Stomach smooth muscle (tissue), 2 donors: ENCODE measurements around the gene C1QL1.
A peak's percentile ranks its signal among the peaks of the same experiment; 100 is the strongest.

Source experiments
- H3K27ac ChIP-seq: one replicate; pipeline ENCODE4 v1.7.0; 2013; ENCODE audit warnings: mild to moderate bottlenecking, low read length, inconsistent platforms
- H3K27me3 ChIP-seq, 2 donors: one replicate each; pipeline ENCODE4 v1.7.0; 2013; ENCODE audit warnings: low read length in 2 of 2; ENCODE audit not compliant: insufficient read depth in 2 of 2, control insufficient read depth in 1 of 2
- H3K36me3 ChIP-seq, 2 donors: one replicate each; pipeline ENCODE4 v1.7.0; 2013; ENCODE audit warnings: low read length in 2 of 2; ENCODE audit not compliant: control insufficient read depth in 2 of 2, insufficient read depth in 2 of 2
- H3K4me1 ChIP-seq: one replicate; pipeline ENCODE4 v1.7.0; 2013; ENCODE audit warnings: low read length; ENCODE audit not compliant: control insufficient read depth, insufficient read depth
- H3K4me3 ChIP-seq, 2 donors: one replicate each; pipeline ENCODE4 v1.7.0; 2013; ENCODE audit warnings: low read length in 2 of 2
- H3K9ac ChIP-seq, 2 donors: one replicate each; pipeline ENCODE4 v1.7.0; 2013; ENCODE audit warnings: low read length in 2 of 2, mild to moderate bottlenecking in 1 of 2
- H3K9me3 ChIP-seq, 2 donors: one replicate each; pipeline ENCODE4 v1.7.0; 2013; ENCODE audit warnings: low read length in 2 of 2; ENCODE audit not compliant: control insufficient read depth in 2 of 2
- donor health status: healthy.
- donor health status: Pancreatic carcinoma.

The C1QL1 gene

GRCh38 chr17:44919885-44920564 is 48.1 kb downstream of the C1QL1 start:
- H3K4me1 ChIP-seq: peaks cover 28% of the 10 kb centered on the region
- H3K27me3 ChIP-seq: no peaks in the 10 kb centered on the region
- no peak overlapping the region for H3K27ac ChIP-seq
- peak overlapping the region in 1 of 2 donors; percentile 3 for H3K4me3 ChIP-seq
- H3K9ac ChIP-seq: no peak overlapping the region
- H3K9me3 ChIP-seq: no peaks in the 10 kb centered on the region
- no peaks in the 10 kb centered on the region for H3K36me3 ChIP-seq

DNA sequence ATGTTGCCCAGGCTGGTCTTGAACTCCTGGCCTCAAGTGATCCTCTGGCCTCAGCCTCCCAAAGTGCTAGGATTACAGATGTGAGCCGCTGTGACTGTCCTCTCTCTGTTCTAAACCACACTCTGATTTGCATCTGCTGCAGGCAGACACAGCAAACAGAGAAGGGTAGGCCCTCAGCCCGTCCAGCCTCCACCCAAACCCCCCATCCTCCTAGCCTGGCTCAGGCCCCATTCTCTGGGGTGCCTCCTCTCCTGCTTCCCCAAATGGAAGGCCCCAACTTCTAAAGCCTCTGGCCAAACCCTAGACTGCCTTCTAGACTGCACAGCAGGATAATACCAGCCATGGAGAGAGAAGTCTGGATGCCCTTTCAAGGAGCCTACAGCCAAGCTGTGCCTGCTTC is 48.7 kb downstream of the C1QL1 start:
- no peaks in the 10 kb centered on the region for H3K27me3 ChIP-seq
- H3K9me3 ChIP-seq: no peaks in the 10 kb centered on the region
- H3K27ac ChIP-seq: no peak overlapping the region
- no peak overlapping the region for H3K9ac ChIP-seq
- H3K36me3 ChIP-seq: no peaks in the 10 kb centered on the region
- peaks cover 28% of the 10 kb centered on the region for H3K4me1 ChIP-seq
- H3K4me3 ChIP-seq: no peak overlapping the region

DNA sequence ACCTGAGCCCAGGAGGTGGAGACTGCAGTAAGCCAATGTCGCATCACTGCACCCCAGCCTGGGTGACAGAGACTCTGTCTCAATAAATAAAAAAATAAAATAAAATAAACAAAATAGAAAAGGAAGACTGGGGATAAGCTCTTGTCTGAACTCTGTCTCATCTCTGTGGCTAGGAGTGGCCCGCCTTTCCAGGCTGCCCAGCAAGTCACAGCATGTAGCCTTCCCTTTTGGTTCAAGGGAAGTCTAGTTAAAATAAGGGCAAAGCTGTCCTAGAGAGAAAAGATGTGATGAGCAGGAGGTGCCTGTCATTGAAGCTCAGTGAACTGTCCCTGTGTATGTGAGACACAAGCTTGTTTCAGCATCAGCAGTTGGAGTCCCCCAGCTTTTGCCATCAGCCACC is 50.1 kb downstream of the C1QL1 start:
- H3K9ac ChIP-seq: no peak overlapping the region
- H3K27me3 ChIP-seq: no peaks in the 10 kb centered on the region
- H3K4me1 ChIP-seq: peaks cover 28% of the 10 kb centered on the region
- no peaks in the 10 kb centered on the region for H3K36me3 ChIP-seq
- H3K4me3 ChIP-seq: no peak overlapping the region
- no peaks in the 10 kb centered on the region for H3K9me3 ChIP-seq
- H3K27ac ChIP-seq: no peak overlapping the region

- Histone ChIP-seq H3K27me3 (no peaks in the 10 kb centered on the region), H3K4me3 (no peak overlapping the region), H3K27ac (peak overlapping the region; percentile 53), H3K36me3 (no peaks in the 10 kb centered on the region), H3K9me3 (no peaks in the 10 kb centered on the region), H3K4me1 (peaks cover 28% of the 10 kb centered on the region), H3K9ac (no peak overlapping the region)
Measured at GRCh38 chr17:44917456-44917855, 50.6 kb downstream of the C1QL1 start.

- H3K27ac ChIP-seq: peak overlapping the region; percentile 71
- H3K4me1 ChIP-seq: peaks cover 28% of the 10 kb centered on the region
- H3K9me3 ChIP-seq: no peaks in the 10 kb centered on the region
- H3K9ac ChIP-seq: peak overlapping the region in 1 of 2 donors; percentile 26
- no peak overlapping the region for H3K4me3 ChIP-seq
- no peaks in the 10 kb centered on the region for H3K36me3 ChIP-seq
- H3K27me3 ChIP-seq: peaks cover 0 to 2% of the 10 kb centered on the region in 2 donors
Measured at GRCh38 chr17:44916781-44917241, 51.3 kb downstream of the C1QL1 start.

DNA sequence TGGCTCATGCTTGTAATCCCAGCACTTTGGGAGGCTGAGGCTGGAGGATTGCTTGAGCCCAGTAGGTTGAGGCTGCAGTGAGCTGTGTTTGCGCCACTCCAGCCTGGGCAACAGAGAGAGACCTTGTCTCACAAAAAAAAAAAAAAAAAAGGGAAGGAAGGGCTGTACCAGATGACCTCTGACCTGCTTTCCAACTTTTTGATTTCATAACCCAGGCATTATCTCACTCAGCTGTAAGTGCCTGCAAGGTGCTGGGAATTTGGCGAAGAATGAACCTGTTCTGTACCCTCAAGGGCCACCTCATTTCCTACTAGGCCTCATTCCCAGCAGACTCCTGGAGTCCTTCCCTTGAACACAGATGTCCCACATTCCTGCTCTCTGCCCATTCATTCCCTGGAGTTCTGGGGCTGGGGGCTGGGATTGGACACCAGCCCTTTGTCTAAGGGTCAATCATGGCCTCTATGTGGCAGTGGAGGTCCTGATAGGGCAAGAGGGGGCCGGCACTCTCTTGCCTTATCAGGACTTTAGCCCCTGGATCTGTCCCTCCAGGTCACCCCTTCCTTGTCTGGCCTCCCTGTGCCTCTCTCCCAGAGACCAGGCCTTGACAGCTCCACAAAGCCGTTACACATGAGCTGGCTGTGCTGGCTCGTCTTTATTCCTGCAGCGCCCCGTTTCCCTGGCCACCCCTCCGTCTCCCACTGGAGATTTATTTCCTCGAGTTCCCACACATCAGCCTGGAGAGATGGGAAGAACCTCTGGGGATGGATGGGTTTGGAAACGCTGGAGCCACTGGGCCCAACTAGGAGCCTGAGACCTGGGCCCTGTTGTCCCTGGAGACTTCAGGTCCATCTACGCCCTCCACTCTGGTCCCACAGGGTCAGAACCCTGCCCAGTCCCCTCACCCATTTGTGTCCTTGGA is 52.0 kb downstream of the C1QL1 start:
- Histone ChIP-seq H3K9me3 (no peaks in the 10 kb centered on the region), H3K9ac (peak overlapping the region; percentile 21 to 26), H3K4me3 (no peak overlapping the region), H3K36me3 (no peaks in the 10 kb centered on the region), H3K27me3 (peaks cover 2 to 4% of the 10 kb centered on the region in 2 donors), H3K27ac (peak overlapping the region; percentile 71), H3K4me1 (peaks cover 35% of the 10 kb centered on the region)

- Histone ChIP-seq H3K9ac (peak within 1 kb of the TSS; percentile 21 to 26), H3K36me3 (no peaks in the 10 kb centered on the region), H3K27me3 (peaks cover 4 to 5% of the 10 kb centered on the region in 2 donors), H3K4me1 (peaks cover 36% of the 10 kb centered on the region), H3K27ac (peak within 1 kb of the TSS; percentile 71), H3K9me3 (no peaks in the 10 kb centered on the region), H3K4me3 (no peak within 1 kb of the TSS)
Measured at GRCh38 chr17:44915321-44915726, 52.8 kb downstream of the C1QL1 start, which contains the start of gene GFAP. GFAP (minus strand) TSS chr17:44915500; CDS start chr17:44915486, 14 bp downstream.

DNA sequence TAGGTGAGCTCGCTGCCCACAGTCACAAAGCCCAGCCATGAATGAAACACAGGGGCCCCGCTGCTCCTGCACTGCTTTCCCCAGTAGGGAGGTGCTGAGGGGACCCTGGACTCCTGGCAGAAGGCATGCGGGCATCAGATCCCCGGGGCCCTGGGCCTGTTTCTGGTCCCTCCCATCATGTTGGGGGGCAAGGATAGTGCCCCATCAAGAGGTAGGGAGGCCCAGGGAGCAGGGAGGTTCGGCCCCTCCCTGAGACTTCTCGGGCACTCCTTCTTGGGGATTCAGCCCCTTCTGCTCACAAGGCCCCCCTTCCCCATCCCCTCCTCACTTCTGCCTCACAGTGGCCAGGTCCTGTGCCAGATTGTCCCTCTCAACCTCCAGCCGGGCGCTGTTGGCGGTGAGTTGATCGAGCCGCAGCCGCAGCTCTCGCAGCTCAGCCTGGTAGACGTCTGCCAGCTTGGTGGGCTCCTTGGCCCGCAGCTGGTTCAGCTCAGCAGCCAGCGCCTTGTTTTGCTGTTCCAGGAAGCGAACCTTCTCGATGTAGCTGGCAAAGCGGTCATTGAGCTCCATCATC is 53.3 kb downstream of the C1QL1 start:
- Histone ChIP-seq H3K4me3 (no peak overlapping the region), H3K27ac (no peak overlapping the region), H3K27me3 (peaks cover 4 to 5% of the 10 kb centered on the region in 2 donors), H3K4me1 (peaks cover 32% of the 10 kb centered on the region), H3K9me3 (no peaks in the 10 kb centered on the region), H3K9ac (no peak overlapping the region), H3K36me3 (no peaks in the 10 kb centered on the region)

- no peak overlapping the region for H3K4me3 ChIP-seq
- H3K27ac ChIP-seq: no peak overlapping the region
- no peak overlapping the region for H3K9ac ChIP-seq
- H3K36me3 ChIP-seq: no peaks in the 10 kb centered on the region
- H3K4me1 ChIP-seq: peaks cover 35% of the 10 kb centered on the region
- H3K27me3 ChIP-seq: peaks cover 4 to 5% of the 10 kb centered on the region in 2 donors
- H3K9me3 ChIP-seq: no peaks in the 10 kb centered on the region
Measured at GRCh38 chr17:44914148-44914547, 54.0 kb downstream of the C1QL1 start.

GRCh38 chr17:44913676-44914075 is 54.4 kb downstream of the C1QL1 start:
- no peaks in the 10 kb centered on the region for H3K36me3 ChIP-seq
- H3K4me3 ChIP-seq: no peak overlapping the region
- H3K4me1 ChIP-seq: peaks cover 35% of the 10 kb centered on the region
- no peak overlapping the region for H3K27ac ChIP-seq
- H3K9me3 ChIP-seq: no peaks in the 10 kb centered on the region
- peaks cover 4 to 5% of the 10 kb centered on the region in 2 donors for H3K27me3 ChIP-seq
- H3K9ac ChIP-seq: no peak overlapping the region
